Measurements from ENCODE around the gene HAGHL.

HAGHL gene

DNA sequence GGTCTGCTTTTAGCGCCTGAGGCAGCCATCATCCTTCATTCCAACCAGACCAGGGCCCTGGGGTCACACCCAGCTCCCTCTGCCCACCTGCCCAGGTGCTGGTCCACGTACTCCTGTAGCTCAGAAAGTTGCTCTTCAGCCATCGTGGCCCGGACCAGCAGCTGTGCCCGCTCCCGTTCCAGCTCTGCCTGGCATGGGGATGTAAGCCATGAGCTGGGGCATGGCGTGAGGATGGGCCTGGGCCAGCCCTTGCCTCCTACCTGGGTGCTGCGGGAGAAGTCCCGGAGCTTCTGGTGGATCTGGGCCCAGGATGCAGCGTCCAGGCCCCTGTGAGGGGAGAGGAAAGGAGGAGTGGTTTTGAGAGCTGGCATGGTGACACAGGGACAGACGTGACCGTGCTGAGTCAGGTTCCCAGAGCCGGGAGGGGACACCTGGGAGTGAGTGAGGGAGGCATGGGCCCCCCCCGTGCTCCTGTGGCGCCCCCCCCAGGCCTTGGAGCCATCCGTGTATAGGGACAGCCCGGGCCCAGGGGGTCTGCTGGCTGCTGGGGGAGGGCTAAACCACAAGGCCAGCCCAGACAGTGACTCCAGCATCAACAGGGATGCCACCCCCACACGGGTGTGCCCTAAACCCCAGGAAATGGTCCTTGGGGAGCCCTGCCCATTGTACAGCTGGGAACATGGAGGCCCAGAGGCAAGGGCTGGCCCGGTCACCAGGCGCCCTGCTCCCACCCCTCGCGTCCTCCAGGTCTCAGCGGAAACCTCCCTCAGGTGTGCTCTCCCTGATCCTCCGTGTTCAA lies 3.9 kb upstream of the HAGHL start:
- no peak for DNase-seq

DNA sequence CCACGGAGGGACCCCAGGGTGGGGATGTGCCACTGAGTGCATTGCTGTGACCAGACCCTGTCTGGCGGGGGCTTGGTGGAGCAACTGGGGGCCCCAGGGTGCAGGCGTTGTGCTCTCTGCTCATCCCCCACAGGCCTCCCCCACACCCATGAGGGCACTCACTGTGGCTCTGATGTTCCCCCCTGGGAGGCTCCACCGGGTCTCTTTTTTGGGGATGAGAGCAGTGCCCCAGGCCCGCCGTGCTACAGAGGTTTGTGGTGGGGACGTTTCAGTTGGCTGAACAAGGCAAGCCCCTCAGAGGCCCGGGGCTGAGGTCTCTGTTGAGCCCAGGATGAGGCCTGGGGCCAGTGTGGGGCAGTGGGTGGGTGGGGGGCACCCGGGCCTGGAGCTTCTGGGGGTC lies 3.2 kb upstream of the HAGHL start:
- DNase-seq: no peak

DNA sequence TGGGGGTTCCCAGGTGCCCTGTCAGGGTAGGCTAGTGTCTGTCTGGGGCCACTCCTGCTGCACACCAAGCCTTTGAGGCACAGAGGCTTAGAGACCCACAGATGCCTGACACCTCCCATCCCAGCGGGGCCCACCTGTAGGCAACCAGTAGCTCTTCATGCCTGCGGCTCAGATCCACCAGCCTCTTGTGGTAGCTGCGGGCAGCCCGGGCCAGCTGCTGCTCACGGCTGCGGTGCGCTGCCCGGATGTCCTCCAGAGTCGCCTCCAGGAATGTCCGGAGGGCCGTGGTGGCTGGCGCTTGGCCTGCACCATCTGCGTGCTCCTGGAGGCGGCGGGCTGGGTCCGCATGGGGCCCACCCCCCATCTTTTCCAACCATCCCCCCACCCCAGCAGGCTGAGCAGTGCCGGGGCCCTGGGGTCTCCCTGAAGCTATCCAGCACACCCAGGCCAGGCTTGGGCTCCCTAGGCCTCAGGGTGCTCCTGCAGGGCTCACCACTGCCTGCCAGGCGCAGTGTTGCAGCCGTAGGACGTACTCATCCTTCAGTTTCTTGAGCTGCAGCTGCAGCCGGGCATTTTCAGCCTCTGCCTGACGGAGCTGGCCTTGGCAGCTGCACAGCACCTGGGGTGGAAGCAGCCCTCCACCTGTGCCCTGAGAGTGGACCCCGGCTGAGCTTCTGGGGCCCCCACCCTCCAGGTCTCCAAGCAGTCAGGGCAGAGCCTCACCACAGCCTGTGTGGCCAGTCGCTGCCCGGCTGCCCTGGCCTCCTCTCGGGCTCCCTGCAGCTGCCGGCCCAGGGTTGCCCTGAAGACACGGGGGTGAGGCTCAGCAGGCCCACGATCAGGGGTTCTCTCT lies 2.5 kb upstream of the HAGHL start:
- no peak for DNase-seq

DNA sequence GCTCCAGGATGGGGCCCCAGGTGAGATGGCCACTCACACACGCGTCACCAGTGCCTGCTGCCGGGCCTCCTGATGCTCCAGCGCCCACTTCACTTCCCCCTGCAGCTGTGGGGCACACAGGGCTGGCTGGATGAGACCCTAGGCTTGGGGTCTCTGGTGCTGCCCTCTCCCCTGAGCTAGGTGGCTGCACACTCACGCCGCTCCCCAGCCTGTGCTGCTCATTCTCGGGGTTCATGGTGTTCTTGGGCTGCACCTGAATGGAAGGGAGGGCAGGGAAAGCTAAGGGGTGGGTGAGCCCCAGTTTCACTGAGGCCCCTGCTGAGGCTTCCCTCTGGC lies 1.9 kb upstream of the HAGHL start:
- no peak for DNase-seq

DNA sequence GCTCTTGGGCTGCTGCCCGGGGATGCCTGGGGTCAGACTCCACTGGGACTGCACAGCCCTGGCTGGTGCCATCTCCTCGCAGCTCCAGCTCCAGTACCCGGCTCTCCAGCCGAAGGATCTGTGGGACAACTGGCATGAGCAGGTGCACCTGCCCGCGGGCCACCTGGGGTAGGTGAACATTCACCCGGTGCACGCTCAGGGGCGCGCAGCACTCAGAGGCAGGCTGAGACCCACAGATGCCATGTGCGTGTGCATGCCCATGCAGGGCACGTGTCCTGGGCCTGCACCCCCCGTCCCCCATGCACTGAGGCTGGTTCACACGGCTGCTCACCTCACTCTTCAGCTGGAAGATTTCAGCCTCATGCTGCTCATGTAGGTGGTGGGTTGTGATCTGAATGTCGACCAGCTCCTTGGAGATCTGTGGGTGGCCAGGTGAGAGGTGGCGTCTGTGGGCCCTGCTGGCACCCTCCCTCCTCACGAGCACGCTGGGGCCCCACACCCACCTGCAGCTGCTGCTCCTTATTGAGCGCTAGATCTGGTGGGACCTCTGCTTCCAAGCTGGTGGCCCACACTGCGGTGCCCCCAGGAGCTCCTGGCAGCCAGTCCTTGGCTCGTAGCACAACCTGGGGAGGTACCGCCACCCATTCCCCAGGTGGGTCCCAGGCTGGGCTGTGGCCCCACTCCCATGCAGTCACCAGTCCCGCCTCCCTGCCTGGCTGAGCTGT lies 1.3 kb upstream of the HAGHL start:
- no peak for DNase-seq

DNA sequence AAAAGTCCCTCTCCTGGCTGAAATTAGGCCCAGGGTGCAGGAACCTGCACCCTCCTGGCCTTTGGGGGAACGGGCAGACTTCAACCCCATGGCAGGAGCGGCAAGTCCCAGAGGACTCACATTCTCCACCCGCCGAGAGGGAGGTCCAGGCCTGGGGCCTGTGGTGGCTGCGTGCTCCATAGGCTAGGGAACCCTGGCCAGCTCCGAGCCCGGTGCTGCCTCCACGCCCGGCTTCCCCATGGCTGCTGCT lies 793 bp upstream of the HAGHL start:
- DNase-seq: no peak

DNA sequence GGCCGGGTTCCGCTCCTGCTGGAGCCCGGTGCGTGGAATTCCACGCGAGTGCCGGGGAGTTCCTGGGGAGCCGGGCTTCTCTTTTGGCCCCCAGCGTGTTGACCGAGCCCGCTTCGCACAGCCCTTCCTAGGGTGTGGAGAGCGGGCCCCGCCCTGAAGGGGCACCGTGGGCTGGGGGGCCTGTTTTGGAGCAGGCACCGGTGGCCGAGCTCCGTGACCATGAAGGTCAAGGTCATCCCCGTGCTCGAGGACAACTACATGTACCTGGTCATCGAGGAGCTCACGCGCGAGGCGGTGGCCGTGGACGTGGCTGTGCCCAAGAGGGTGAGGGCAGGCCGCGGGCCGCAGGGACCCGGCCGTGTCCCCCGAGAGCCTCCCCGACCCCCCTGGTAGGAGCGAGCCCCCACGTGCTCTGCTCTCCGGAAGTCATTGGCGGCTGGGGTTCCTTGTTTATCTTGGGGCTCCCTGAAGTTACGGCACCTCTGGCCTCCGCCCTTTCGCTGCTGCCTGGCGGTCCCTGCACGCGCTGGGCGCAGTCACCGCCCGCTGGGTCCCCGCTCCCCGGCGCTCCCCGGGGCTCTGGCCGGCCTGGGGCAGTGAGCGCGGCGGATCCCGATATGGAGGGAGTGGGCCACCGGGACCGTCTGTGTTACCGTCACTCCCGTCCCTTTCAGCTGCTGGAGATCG lies 528 bp downstream of the HAGHL start:
- no peak for DNase-seq

DNA sequence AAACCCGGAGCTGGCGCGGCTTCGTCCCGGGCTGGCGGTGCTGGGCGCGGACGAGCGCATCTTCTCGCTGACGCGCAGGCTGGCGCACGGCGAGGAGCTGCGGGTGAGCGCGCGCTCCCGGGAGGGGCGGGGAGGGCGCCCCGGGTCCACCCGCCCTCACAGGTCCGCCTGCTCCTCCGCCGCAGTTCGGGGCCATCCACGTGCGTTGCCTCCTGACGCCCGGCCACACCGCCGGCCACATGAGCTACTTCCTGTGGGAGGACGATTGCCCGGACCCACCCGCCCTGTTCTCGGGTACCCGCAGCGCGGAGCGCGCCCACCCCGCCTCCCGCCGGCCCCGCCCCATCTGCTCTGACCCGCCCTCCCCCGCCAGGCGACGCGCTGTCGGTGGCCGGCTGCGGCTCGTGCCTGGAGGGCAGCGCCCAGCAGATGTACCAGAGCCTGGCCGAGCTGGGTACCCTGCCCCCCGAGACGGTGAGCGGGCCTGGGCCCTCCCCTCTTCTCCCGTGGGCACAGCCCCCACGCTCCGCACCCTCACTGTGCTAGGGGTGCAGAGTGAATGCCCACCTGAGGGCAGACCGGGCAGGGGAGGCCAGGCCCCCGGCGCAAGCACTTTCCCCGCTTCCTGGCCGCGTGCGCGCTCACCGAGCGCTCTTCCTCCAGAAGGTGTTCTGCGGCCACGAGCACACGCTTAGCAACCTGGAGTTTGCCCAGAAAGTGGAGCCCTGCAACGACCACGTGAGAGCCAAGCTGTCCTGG lies 1.4 kb downstream of the HAGHL start:
- DNase-seq: peak; percentile 79

DNA sequence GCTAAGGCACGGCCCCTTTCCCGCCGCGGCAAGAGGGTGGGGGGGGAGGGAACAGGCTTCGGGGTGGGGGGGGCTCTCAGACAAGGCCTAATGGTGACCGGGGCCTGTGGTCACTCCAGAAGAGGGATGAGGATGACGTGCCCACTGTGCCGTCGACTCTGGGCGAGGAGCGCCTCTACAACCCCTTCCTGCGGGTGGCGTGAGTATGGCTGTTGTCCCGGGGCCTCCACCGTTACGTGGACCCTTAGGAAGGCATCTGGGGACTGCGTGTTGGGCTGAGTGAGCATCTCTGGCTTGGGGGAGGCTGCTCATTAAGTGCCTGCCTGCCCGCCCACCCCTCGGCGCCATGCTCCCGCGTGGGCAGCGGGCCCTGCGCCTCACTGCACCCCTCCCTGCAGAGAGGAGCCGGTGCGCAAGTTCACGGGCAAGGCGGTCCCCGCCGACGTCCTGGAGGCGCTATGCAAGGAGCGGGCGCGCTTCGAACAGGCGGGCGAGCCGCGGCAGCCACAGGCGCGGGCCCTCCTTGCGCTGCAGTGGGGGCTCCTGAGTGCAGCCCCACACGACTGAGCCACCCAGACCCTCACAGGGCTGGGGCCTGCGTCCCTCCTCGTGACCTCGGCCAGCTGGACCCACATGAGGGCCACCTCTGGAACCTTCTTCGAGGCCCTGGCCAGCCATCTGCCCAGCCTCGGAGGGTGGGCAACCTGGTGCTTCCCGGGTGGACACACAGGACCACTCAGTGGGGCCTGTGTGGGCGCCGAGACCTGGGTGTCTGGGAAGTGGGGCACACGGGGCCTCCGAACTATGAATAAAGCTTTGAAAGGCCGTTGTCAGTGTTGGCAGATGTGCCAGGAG lies 2.2 kb downstream of the HAGHL start:
- no peak for DNase-seq

DNA sequence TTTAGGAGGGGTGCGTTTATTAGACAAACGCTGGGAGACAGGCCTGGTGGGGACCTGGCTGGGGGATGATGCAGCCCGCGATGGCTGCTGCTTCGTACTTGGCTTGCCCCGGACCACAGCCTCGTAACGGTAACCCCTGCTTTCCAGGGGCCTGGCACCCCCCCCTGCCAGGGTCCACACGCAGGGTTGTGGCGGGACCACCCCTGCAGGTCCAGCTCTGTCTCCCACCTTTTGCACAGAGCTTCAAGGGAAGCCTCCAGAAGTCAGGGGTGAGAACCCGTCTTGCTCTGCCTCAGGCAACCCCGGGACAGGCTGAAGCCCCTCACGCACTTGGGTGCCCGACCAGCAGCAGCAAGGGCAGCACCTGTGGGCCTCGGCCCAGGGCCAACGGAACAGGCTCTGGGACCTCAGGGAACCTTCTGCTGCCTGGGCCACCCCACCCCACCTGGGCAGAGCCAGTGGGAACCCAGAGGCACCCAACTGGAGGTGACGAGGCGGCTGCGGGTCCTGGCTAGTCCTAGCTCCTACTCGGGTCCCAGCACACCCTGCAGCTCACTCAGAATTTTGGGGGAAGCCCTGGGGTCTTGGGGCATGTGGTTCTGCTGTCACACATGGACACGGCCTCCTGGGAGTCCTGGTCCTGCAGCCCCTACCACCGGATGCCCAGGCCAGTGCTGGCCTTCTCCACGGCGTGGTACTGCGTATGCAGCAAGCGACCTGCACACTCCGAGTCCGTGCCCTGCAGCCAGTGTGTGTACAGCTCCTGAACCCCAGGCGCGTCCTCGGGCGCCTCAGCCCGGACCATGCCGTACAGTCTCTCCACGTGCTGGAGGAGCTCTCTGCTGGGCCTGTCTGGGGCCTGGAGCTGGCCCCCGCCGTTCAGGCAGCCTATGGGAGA lies 3.1 kb downstream of the HAGHL start:
- DNase-seq: no peak

DNA sequence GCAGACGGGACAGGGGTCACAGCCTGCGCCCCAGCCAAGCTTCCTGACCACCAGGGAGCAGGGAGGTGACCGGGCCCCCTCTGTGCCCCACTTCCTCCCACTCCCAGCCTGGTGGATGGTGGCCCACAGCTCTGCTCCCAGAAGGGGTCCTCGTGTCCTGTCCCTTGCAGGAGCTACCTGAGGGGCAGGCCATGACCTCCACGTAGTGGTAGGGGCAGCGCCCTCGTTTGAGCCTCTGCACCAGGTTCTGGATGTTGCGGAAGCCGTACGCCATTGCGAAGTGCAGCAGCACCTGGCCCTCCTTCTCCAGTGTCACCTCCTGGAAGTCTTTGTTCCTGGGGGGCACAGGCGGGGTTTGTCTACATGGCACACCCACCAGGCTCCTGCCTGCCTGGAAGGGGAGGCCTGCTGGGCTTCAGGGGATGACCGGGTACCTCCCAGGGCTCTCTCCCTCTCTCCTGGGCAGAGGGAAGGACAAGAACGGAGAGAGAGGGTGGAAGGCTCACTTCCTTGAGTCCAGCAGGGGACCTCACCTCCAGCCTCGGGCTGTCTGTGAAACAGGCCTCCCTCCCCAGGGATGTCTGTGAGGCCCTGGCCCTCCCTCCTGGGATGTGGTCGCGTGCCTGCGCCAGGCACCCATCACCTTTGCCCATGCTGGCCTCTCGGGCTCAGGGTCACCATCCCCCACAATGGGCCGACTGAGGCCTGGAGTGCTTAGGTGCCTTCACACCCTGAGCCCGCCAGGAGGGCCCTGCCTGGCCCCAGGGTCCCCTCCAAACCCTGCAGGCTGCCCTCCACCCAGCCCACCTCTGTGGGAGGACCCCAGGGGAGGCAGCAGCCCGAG lies 4.0 kb downstream of the HAGHL start:
- no peak for DNase-seq

DNA sequence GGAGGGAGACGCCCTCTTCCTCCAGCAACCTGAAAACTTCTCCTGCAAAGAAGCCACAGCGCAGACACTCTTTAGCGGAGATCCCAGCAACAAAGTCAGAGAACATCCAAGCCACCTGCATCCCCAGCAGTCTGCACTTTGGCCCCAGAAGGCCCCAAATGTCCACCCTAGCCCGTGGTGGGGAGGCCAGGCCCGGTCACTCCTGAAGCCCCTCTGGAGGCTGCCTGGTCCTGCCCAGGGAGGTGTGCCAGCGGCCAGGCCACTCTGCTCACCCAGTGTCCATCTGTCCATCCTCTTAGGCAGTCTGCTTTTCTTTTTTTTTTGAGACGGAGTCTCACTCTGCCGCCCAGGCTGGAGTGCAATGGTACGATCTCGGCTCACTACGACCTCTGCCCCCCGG lies 5.4 kb downstream of the HAGHL start:
- no peak for DNase-seq

DNA sequence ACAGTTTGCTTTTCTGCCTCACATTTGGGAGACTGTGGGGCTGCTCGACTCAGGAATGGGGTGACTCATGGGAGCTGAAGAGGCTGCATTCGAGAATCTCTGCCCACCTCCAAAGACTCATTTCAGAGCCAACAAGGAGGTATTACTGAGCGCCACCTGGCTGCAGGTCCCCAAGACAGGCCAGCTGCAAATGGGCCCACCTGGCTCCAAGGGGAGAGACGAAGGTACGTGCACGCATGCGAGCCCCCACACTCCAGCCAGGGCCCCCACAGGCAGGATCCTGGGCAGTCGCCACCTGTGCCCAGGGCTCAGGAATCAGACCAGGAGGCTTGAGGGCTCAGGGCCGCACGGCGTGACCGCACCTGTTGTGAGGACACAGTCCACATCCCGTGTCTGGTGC lies 6.0 kb downstream of the HAGHL start:
- DNase-seq: no peak

DNA sequence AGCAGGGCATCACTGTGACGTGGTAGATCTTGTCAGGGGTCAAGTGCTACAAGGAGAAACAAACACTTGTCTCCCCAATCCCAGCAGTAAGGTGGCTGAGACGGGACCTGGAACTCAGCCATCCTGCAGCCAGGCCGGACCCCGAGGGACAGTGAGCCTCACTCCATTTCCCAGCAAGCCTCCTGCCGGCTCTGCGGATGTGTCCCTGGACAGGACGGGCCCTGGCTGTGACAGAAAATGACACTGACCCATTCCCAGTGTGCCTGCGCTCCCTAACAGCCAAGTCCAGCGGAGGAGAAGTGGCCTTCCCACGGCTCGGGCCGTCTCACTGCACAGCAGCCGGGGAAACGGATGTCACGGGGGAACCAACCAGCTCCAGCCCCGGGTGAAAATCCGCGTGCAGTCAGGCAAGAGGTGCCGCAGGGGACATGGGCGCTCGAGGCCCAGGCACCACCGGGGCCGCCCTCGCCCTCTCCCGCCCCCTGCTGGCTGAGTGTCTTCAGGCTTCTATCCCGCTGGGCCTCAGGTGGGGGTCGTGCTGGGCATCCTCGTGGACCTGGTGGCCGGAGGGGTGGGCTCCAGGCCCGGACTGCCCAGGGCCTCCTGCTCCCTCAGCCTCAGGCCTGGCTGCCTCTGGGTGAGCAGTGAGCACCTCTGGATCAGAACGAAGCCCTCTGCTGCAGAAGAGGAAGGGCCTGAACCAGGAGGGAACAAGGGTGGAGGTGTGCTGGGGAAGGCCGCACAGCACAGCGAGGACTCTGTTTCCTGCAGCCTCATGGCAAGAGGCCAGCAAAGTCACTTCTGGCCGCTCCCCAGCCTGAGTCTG lies 6.7 kb downstream of the HAGHL start:
- DNase-seq: no peak

DNA sequence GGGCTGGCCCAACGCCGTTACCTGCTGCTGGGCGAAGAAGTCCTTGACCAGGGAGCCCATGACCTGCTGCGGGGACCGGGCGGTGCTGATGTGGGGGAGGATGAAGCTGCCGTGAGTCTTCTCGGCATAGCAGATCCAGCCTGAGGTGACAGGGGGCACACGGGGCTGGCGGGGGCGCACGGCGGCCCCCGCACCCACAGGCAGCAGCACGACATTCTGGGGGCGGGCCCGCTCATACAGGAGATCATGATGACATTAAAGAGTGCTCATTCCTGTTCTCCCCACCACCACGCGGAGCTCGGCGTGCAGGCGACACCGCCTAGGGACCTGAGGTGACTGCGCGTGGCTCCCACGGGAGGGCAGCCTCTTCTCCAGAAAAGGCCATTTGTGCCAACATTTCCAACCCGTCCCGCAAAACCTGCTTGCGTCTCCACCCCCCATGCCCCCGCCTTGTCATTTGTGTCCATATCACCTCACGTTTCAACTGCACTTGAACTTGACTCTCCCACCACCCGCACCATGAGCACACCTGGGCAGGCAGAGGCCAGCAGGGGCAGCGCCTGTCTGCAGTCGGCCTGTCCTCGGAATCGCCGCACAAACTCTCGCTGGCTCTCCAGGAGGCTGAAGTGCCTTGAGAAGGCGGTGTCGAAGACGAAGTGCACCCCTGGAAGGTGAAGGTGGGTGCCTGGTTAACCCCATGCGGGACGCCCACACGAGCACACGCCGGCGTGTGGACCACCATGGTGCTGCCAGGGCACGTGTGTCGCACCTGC lies 7.5 kb downstream of the HAGHL start:
- no peak for DNase-seq

DNA sequence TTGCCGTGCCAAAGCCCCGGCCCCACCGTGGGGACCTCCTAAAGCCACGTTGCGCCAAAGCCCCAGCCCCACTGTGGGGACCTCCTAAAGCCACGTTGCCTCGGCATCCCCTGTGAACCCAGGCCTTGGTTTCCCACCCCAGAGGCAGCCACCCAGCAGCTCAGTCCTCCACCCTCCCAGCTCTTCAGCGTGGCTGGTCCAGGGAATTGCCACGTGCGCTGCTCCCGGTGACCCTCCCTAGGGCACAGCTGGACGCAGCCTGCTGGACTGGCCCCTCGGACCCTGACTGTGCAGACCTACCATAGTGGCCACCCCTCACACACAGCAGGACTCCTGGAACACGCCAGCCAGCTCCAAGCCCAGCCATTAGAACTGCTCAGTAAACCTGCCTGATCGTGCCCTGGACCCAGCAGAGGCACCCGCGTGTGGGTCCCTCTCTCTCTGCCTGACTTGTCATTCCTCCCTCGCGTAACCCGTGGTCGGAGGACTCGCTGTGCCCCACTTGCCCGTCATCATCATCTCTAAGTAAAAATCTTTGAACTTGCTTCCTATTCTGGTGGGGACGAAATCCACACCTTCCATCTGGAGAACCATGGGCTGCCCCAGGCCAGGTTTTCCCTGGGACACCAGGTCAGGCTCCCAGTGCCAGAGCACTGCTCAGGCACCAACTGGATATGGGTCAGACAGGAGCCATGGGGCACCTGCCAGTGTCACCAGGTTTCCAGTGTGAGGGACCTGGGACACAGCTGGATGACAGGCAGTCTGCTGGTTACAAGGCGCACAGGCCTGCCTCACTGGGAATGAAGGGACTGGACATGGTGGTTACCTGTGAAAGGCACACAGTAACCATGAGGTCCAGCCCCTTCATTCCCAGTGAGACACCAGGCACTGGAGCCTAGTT lies 8.3 kb downstream of the HAGHL start:
- DNase-seq: no peak

DNA sequence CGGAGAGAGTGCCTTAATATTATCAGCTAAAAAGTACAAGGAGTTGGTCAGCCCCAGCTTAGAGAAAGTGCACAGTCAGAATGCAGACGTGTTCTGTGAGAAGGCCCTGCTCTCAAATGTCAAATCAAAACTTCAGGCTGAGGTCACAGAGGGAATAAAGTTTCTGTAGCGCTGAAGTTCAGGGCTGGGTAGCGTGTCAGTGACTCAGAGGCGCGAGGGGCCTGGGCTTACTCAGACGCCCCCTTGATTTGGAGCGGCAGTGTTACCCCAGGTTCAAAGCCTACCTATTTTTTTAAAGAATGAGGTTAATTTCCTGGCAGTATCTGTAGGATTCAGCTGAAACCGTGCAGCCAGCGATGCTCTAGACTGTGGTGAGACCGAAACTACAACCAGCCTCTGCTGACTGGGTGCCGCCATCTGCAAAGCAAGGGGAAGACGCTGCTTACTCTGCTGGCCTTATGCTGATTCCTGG lies 9.1 kb downstream of the HAGHL start:
- DNase-seq: no peak

Measured in CD4-positive, alpha-beta T cell treated with Interleukin-21 for 1 hour (primary cell).